NCI-H524 (cell line): ENCODE results near the gene LAMTOR1.
"Not testable (repeated sequence)": the region's sequence is repeated elsewhere in the genome, so short reads cannot be mapped to it uniquely, and the experiment has no call there.

Experiments used
- DNase-seq, 2 experiments: peaks; one replicate each; lab custom pipeline; 2025; lab: John Stamatoyannopoulos, UW

LAMTOR1 gene

DNA sequence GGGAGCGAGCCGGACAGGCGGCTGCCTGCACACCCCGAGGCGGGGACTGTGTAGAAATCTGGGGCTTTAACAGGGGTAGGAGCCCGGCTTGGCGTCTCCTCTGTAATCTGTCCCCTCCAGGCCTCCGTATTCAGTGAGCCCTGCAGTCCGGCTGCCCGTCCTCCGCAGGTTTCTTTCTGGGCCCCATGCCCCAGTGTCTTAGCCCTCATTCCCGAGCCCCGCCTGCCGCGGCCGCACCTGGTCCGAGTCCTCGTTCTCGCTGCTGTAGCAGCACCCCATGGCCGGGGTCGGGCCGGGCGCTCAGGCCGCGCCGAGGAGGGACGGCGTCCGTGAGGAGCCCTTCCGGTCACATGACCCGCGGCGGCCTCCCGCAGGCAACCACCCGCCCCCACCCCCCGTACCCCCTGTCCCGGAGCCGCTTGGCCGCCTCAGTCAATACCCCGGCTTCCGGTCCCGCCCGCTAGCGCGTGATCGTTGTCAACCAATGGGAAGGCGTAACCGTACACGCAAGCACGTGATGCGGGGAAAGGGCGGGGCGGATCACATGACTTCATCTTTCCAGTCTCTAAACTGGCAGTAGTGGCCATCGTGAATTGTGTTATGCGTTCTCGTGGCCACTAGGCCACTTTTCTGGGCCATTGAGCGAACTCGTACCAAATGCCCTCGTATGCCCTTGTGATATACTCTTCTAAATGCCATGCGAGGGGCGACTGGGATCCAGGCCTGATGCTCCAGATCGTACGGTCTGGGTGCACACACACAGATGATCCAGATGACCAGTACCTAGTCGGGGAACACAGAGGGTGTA lies at the start of gene LAMTOR1:
Gene LAMTOR1 (minus strand): TSS at position 352 of the 808 bp plus-strand sequence. CDS start 73 bp downstream, at position 279.
- DNase-seq: peak; percentile 96 to 98

DNA sequence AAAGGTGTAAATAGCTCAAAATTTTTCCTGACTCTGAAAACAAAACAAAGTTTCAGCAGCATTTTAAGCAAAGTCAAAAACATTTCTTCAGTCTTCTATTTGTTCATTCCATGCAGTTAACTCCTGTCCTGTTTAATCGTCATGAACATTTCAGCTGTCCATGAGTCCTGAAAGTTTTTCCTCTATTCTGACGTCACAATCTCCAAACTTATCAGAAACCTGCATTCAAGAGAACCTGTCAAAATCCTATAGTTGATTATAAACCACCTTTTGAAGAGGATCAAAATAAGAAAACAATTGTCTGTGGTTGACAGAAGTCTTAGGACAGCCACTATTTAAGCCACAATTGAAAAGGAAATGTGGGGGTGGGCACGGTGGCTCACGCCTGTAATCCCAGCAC lies 47.8 kb upstream of the LAMTOR1 start:
- DNase-seq: no peak

DNA sequence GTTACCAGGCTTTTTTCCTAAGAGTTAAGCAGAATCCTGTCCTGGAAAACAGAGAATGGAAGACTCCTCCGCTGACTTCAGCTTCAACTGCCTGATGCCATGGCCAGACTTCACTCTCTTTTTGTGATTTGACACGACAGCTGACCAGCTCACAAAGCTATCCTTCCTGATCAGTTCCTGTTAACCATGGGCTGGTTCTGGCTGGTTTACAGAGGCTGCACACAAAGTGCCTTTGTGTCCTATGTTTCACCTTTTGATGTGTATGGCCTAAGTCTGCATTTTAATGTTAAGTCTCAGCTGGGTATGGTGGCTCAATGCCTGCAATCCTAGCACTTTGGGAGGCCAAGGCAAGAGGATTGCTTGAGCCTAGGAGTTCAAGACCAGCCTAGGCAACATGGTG lies 43.5 kb upstream of the LAMTOR1 start:
- no peak for DNase-seq

DNA sequence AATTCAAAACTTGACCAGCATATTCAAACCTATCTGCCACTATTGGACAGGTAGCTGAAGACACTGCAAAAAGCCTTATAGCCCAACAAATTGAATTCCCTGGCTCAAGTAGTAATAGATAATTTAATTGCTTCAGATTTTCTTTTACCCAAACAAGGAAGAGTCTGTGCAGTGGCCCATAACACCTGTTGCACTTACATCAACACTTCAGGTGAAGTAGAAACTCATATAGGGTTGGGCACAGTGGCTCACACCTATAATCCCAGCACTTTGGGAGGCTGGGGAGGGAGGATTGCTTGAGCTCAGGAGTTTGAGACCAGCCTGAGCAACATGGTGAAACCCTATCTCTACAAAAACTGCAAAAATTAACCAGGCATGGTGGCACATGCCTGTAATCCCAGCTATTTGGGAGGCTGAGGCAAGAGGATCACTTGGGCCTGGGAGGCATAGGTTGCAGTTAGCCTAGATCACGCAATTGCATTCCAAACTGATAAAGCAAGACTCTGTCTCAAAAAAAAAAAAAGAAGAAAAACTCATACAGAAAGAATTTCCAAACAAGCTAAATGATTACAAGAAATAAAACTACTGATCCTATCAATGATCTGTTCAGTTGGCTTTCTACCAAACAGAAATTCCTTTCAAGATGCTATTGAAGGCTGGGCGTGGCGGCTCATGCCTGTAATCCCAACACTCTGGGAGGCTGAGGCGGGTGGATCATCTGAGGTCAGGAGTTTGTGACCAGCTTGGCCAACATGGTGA lies 41.9 kb upstream of the LAMTOR1 start:
- no peak for DNase-seq

DNA sequence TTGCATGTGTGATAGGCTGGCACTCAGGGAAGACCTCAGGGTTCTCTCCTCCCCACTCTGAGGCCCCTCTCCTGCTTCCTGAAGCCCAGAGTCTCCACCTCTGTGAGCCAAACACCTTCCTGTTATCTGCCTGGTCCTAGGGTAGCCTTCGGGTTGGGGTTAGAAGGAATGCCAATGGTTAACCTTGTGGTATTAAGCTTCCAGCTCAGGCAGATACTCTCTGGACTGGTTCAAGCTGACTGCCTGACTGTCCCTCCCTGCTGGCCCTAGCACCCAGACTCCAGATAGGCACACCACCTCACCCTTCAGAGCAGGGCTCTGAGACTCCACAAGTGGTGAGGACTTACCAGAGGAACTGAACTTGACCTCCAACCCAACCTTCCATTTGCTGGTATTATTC lies 39.4 kb upstream of the LAMTOR1 start:
- DNase-seq: not testable (repeated sequence)

DNA sequence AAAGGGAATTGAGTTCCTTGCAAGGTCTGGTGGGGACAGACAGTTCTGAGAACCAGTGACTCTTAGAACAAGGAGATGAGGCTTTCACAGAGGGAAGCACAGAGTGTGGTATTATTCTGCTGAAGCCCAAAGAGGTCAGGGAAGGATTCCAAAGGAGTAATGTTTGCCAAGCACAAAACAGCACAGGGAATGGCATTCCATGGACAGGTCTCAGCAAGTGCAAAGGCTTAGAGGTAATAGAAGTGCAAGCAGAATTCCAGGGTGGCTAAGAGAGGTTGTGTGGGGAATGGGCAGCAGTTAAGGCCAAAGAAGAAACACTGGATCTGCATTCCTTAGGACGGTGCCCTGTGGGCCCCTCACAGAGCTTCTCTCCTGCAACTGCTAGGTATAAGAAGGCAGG lies 39.0 kb upstream of the LAMTOR1 start:
- not testable (repeated sequence) for DNase-seq

DNA sequence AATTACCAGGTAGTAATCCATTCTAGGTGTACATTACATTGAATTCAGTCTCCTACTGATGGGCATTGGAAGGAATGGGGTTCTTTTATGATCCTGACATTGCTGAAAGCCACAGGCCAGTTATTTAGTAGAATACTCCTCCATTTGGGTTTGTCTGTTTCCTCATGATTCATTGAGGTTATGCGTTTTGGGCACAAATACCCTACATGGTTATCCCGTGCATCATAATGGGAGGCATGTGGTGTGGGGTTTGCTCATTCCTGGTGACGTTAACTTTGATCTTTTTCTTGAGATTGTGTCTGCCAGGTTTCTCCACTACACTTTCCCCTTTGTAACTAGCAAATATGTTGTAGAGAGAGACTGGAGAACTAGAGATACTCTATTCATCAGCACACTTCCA lies 38.0 kb upstream of the LAMTOR1 start:
- no peak for DNase-seq

DNA sequence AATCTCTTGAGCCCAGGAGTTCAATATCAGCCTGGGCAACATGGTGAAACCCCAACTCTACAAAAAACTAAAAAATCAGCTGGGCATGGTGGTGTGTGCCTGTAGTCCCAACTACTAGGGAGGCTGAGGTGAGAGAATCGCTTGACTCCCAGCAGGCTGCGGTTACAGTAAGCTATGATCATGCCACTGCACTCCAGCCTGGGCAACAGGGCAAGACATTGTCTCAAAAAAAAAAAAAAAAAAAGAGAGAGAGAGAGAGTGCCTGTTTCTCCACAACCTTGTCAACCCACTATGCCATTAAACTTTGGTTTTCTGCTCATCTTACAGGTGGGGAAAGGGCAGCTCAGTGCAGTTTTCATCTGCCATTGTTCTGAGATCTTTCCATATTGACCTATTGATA lies 37.6 kb upstream of the LAMTOR1 start:
- DNase-seq: no peak

DNA sequence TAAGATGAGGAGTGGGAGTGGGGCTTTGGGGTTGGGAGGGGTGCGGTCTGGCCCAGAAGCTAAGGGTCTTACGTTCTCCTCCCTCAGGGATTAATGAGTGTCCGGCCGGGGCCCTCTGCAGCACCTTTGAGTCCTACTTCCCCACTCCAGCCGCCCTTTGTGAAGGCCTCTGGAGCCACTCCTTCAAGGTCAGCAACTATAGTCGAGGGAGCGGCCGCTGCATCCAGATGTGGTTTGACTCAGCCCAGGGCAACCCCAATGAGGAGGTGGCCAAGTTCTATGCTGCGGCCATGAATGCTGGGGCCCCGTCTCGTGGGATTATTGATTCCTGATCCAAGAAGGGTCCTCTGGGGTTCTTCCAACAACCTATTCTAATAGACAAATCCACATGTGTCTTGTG lies 36.4 kb upstream of the LAMTOR1 start:
- DNase-seq: no peak

DNA sequence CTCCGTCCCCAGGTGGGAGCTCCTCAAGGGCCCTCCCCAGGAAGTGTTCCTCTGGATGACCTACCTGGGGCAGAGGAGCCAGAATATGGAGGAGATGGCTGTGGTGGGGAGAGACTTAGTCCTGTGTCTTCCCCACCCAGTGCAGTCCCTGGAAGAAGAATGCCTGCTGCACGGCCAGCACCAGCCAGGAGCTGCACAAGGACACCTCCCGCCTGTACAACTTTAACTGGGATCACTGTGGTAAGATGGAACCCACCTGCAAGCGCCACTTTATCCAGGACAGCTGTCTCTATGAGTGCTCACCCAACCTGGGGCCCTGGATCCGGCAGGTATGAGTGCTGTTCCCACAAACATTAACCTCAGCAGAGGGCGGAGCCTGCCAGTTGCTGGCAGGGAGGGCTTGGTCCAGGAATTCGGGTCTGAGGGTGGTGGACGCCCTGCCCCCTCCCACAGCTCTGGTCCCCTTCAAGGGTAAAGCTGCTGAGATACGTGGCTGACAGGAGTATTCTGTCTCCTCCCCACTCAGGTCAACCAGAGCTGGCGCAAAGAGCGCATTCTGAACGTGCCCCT lies 35.8 kb upstream of the LAMTOR1 start:
- no peak for DNase-seq

DNA sequence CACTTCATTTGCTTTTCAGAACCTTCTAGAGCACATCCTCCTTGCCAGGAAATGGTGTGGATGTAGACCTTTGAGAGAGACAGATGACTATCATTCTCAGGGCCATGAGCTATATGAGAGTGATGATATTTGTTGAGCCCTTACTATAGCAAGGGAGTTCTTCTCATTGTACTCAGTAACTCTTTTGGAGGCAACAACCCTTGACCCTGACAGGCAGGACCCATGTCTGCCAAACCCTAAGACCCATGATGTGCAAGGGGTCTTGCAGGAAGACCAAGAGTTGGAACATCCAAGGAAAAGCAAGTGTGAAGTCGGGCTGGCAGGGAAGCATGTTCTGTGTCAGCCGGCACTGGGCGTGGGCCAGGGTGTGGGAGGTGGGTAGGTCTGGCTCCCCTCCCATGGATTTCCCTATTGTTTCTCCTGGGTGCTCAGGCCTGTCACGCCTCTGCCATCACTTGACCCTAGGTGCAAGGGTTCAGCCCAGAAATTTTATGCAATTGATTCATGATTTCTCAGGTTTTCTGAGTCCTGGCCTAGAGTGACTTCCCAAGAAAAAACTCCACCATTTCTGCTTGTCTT lies 33.7 kb upstream of the LAMTOR1 start:
- DNase-seq: no peak

DNA sequence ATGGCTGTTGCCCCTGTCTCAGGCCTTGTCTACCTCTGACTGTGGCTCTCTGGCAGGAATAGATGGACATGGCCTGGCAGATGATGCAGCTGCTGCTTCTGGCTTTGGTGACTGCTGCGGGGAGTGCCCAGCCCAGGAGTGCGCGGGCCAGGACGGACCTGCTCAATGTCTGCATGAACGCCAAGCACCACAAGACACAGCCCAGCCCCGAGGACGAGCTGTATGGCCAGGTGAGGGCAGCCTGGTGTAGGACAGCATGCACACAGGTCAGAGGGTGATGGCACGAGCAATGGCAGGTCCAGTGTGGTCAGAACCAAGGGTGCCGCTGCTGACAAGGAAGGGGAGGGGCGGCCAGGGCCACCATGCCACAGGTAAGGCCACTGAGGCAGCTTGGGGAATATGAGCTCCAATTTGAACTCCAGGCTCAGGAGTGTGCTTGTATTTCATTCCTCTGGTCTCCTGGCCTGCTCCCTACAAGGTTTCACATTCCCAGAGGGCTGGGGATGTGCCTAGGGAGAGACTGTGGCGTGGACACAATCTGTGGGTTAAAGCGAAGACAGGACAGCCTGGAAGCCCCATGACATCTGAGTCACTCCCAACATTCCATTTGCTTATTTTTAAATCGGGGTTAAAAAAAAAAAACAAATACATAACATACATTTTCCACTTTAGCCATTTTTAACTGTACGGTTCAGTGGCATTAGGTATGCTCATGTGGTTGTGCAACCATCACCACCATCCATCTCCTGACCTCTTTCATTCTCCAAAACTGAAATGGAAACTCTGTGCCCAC lies 33.0 kb upstream of the LAMTOR1 start:
- no peak for DNase-seq

DNA sequence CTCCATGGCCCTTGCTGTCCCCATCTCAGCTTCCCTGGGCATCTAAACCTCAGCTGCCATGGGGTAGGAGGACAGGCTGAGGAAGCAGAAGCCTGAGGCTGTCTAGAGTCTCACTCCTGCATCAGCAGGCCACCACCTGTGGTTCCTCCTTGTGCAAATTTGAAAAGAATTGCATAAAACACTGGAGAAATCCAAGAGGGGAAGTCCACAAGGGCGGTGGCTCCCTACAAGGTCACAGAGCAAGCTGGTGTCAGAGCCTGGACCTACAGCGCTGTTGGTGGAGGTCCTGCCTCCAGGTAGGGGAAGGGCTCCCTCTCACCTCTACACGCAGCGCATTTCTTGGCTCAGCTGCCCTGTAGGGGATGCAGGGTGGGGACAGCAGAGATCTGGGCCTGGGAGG lies 32.4 kb upstream of the LAMTOR1 start, which contains the start of gene FOLR3:
Gene FOLR3 (plus strand): TSS at position 253 of the 400 bp plus-strand sequence. CDS start 228 bp downstream, outside the sequence.
- DNase-seq: not testable (repeated sequence)

DNA sequence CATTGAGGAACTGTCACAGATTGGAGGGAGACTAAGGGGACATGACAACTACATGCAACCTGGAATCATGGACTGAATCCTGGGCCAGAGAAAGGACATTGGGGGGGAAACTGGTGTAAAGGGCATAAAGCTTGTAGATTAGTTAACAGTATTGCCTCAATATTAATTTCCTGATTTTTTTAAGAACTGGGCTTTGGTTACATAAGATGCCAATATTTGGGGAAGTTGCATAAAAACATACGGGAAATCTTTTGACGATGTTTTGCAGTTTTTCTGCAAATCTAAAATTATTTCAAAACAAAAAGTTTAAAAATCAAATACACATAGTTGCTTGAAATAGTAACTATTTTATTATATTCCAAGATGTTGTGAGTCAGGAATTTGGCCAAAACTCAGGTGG lies 29.5 kb upstream of the LAMTOR1 start:
- DNase-seq: no peak

DNA sequence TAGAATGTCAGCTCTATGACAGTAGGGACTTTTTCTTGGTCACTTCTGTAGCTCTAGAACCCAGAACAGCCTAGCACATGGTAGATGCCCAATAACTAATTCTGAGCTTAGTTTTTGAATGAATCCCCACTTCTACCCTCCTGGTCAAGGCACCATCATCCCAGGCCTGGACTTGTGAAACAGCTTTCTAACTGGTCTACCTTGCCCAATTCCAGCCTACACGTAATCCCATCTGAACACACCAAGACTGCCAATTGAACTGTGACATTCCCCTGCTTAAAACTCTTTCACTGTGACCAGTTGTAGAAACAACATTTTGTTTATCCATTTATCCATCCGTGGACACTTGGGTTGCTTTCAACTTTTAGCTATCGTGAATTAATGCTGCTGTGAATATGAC lies 26.3 kb upstream of the LAMTOR1 start:
- no peak for DNase-seq

DNA sequence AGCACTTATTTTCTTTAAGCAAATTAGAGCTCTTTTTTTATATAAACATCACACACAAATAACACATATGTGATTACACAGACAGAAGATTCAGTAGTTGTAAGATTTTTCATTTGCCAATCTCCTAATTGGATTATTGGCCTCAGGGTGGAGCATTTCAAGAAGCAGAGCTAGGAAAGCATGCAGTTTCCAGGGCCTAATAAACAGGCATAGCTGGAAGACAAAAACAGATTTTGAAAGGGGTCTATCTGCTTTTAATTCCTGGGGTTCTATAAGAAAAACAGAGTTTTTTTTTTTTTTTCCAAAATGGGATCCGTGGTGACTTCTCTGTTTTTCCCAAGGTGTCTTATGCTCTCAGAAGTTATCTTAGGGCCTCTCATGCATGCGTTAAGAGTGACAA lies 24.8 kb upstream of the LAMTOR1 start:
- no peak for DNase-seq

DNA sequence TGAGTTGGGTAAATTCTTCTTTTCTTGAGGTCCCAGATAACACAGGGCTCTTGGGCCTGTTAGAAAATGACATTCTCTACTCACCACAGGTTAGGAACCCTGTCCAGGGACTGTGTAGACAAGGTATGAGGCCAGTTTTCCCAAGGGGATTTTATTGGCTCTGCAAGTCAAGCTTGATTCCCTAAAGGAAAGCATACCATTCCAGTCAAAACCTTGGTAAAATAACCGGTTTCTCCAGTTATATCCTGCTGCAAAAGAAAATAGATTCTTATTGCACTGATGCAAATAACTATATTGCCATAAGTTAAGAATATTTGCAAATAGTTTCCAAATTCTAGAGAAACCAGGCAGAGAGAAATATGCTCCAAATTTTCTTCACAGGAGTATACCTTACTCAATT lies 22.9 kb upstream of the LAMTOR1 start:
- DNase-seq: no peak

DNA sequence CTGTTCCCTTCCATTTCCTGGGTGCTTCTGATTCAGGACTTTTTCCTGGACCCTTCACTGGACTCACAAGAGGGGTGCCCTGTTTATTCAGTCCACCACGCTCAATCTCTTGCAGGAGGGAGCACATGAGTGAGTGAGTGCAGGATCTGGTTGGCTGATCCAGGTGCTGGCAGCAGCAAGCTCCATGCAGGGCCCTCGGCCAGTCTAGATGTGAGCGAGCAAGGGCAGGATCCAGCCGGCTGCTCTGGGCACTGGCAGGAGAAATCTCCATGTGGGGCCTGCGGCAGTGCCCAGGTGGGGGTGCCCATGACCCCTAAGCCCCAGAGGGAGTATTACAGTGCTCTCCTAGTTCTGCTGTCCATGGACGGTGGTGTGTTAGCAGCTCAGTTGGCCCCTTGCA lies 20.9 kb upstream of the LAMTOR1 start:
- DNase-seq: no peak

DNA sequence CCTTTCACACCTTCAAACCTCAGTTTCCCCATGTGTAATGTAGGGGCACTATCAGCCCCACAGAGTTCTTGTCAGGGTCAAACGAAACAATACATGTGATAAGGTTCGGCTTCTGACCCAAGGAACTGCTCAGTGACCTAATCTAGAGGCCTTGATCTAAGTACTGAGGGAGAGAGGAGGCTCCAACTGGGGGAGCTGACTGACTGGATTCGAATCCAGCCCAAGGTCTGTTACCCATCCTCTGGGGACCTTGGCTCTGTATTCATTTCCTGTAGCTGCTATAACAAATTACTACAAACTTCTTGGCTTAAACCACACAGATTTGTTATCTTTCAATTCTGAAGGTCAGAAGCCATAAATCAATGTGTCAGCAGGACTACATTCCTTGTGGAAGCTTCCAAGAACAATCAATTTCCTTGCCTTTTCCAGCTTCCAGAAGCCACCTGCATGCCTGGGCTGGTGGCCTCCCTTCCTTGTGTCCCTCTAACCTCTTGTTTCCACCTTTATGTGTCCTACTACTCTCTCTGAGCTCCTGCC lies 20.1 kb upstream of the LAMTOR1 start:
- no peak for DNase-seq

DNA sequence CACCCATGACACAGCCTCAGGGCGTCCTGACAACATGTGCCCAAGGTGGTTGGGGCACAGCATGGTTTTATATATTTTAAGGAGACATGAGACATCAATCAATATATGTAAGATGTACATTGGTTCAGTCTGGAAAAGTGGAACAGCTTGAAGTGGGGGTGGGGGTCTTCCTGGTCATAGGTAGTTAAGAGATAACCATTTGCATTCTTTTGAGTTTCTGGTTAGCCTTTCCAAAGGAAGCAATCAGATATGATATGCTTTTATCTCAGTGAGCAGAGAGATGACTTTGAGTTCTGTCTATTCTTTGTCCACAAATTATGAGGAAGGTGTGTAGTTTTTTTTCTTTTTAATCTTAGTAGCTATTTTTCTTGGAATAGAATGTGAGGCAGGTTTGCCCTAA lies 19.5 kb upstream of the LAMTOR1 start:
- no peak for DNase-seq

DNA sequence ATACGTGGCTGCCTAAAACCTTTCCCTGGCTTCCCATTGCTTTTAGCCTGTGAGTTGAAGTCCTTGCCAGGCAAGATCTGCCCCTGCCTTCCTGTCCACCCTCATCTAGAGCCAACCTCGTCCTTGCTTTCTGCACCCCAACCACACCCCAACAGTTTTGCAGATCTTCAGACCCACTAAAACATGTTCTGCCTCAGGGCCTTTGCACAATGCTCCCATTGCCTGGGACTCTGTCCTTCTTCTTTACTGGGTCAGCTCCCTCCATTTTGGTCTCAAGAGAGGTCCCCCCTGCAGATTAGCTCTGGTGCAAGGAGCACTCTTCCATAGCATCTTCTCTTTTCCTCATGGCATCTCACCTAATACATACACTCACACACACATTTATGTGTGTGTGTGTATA lies 17.8 kb upstream of the LAMTOR1 start:
- no peak for DNase-seq
